Measurements from ENCODE around the gene LRFN5. TPM values are rescaled to one million over a fixed set of nuclear protein-coding genes. Genes with fewer than 3 reads are reported as not detected.

Gene LRFN5
- total and polyA plus RNA-seq, 2 experiments from 2014 or later = 1.9 to 6.8 TPM

- TF ChIP-seq REST (IDR thresholded peaks at IDR 0.05; ENCODE audit: unreplicated experiment) (no peak), POLR2AphosphoS5 (IDR thresholded peaks at IDR 0.05; ENCODE audit: low read depth) (no peak)
These were observed 253.9 kb downstream of the LRFN5 start (continued) for GRCh38 chr14:41860586-41860985.

- ATAC-seq (no peak), DNase-seq (ENCODE audit: low spot score) (no peak)
- H3K4me3 Mint-ChIP-seq = no peak overlapping the region
- no peaks in the 10 kb centered on the region for H3K27me3 Mint-ChIP-seq (ENCODE audit: insufficient read depth, low read depth, poor library complexity)
- H3K27me3 ChIP-seq (ENCODE audit: insufficient read depth) = no peaks in the 10 kb centered on the region
- no peaks in the 10 kb centered on the region for H4K20me1 ChIP-seq (replicated peaks; ENCODE audit: insufficient read depth)
- 0 out of 2 replicates have a peak, but pooled peaks cover 3% of the 10 kb centered on the region for H3K9me2 ChIP-seq (ENCODE audit: insufficient read depth)
- no peaks in the 10 kb centered on the region for H3K4me1 ChIP-seq (ENCODE audit: insufficient read depth)
- no peak overlapping the region for H3K4me2 ChIP-seq
- no peak overlapping the region for H2AFZ ChIP-seq
- H3K4me1 Mint-ChIP-seq = 0 out of 3 replicates have a peak, but pooled peaks cover 2% of the 10 kb centered on the region
- no peak overlapping the region for H3K27ac ChIP-seq (ENCODE audit: low read depth)
- H3K9me3 Mint-ChIP-seq = peaks cover 14% of the 10 kb centered on the region
- H3K36me3 ChIP-seq (ENCODE audit: insufficient read depth) = no peaks in the 10 kb centered on the region
- H3K79me2 ChIP-seq (replicated peaks; ENCODE audit: insufficient read depth) = no peaks in the 10 kb centered on the region
- H3K4me3 ChIP-seq = no peak overlapping the region
- H3K36me3 Mint-ChIP-seq (ENCODE audit: low read depth) = peaks cover 15% of the 10 kb centered on the region; the same call in 2 of the 3 replicates
- H3F3A ChIP-seq (replicated peaks; ENCODE audit: low read depth) = no peaks in the 10 kb centered on the region
- H3K27ac Mint-ChIP-seq = no peak overlapping the region
- no peak for TF ChIP-seq ZNF114 (CRISPR knock-in tag; IDR thresholded peaks at IDR 0.05)
- no peak for TF ChIP-seq ZNF462 (CRISPR knock-in tag; IDR thresholded peaks at IDR 0.05)
- no peak for TF ChIP-seq JUNB (IDR thresholded peaks at IDR 0.05; ENCODE audit: unreplicated experiment)
- no peak for TF ChIP-seq EZH2 (IDR thresholded peaks at IDR 0.05; ENCODE audit: low read depth, unreplicated experiment)
- no peak for TF ChIP-seq ZNF331 (CRISPR knock-in tag; IDR thresholded peaks at IDR 0.05; ENCODE audit: low read depth)
- no peak for TF ChIP-seq EZH2phosphoT487 (IDR thresholded peaks at IDR 0.05; ENCODE audit: unreplicated experiment)
- TF ChIP-seq POLR2AphosphoS5 (IDR thresholded peaks at IDR 0.05; ENCODE audit: low read depth) = no peak
- TF ChIP-seq STAT1 (IDR thresholded peaks at IDR 0.05; ENCODE audit: unreplicated experiment) = no peak
- TF ChIP-seq ETS1 (IDR thresholded peaks at IDR 0.05) = no peak
- no peak for TF ChIP-seq NANOG (IDR thresholded peaks at IDR 0.05; ENCODE audit: borderline replicate concordance)
These were observed 259.2 kb downstream of the LRFN5 start for GRCh38 chr14:41865894-41866293.

Data from GM23338 (cell line).